PFSK-1 (cell line): ENCODE data around the gene IRF5.

Experiments used
- SIN3A ChIP-seq: IDR thresholded peaks from 2 replicates; pipeline ENCODE4 v1.6.1; 2012; ENCODE audit warnings: mild to moderate bottlenecking, low read length, moderate library complexity, borderline replicate concordance; ENCODE audit not compliant: insufficient read depth
- TAF1 ChIP-seq: IDR thresholded peaks from 2 replicates; pipeline ENCODE4 v1.6.1; 2012; ENCODE audit warnings: low read length, control low read depth, borderline replicate concordance; ENCODE audit not compliant: insufficient read depth
- TF ChIP-seq, protein P1 (sequence below), 2 experiments: IDR thresholded peaks; 2 replicates each; pipeline versions ENCODE4 v1.6.1 to v1.8.0; 2011 to 2012; ENCODE audit warnings: low read depth in 2 of 2, low read length in 2 of 2, control low read depth in 1 of 2, inconsistent platforms in 1 of 2, mild to moderate bottlenecking in 1 of 2, moderate library complexity in 1 of 2; ENCODE audit not compliant: insufficient read depth in 1 of 2

DNA sequence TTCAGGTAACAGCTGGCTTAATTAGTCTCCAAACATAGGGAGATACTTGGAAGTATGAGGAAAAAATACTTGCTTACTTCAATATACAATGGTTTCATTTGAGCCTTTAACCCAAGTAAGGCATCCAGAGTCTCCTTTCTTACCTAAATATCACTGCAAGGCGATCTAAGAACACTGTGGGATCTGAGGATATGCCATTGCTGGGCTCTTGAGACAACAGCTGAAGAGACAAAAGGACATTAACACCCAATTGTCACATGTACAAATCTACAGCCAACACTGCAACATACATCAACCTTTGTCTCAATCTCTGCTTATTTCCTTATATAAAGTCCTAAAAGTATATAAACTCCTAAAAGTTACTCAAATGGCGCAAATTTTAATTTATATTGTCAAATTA lies 44.4 kb downstream of the IRF5 start:
- TF ChIP-seq SIN3A (no peak), TAF1 (no peak)
- TF ChIP-seq, protein P1, sequence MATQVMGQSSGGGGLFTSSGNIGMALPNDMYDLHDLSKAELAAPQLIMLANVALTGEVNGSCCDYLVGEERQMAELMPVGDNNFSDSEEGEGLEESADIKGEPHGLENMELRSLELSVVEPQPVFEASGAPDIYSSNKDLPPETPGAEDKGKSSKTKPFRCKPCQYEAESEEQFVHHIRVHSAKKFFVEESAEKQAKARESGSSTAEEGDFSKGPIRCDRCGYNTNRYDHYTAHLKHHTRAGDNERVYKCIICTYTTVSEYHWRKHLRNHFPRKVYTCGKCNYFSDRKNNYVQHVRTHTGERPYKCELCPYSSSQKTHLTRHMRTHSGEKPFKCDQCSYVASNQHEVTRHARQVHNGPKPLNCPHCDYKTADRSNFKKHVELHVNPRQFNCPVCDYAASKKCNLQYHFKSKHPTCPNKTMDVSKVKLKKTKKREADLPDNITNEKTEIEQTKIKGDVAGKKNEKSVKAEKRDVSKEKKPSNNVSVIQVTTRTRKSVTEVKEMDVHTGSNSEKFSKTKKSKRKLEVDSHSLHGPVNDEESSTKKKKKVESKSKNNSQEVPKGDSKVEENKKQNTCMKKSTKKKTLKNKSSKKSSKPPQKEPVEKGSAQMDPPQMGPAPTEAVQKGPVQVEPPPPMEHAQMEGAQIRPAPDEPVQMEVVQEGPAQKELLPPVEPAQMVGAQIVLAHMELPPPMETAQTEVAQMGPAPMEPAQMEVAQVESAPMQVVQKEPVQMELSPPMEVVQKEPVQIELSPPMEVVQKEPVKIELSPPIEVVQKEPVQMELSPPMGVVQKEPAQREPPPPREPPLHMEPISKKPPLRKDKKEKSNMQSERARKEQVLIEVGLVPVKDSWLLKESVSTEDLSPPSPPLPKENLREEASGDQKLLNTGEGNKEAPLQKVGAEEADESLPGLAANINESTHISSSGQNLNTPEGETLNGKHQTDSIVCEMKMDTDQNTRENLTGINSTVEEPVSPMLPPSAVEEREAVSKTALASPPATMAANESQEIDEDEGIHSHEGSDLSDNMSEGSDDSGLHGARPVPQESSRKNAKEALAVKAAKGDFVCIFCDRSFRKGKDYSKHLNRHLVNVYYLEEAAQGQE (IDR thresholded peaks at IDR 0.05; ENCODE audit: insufficient read depth in 1 of 2, low read depth in 2 of 2, low read length in 2 of 2) = no peak
